T47D (cell line): ENCODE measurements around the gene CFAP58.

ENCODE experiments used
- DNase-seq, 2 experiments: peaks; one replicate each; pipeline versions ENCODE4 v3.0.0 to v3.0.0-alpha.2; 2011 to 2012; ENCODE audit warnings: low read depth in 1 of 2, low spot score in 1 of 2
- JUND ChIP-seq: IDR thresholded peaks from 2 replicates; pipeline ENCODE4 v1.6.1; 2012; ENCODE audit warnings: low read depth
- in situ Hi-C: cut with HindIII; loops from 2 replicates; pipeline ENCODE4 v1.10.0; 2016; ENCODE audit warnings: low sequenced_read_pairs, low pct_unique_long_range_greater_than_20kb

Gene CFAP58

GRCh38 chr10:104415526-104416165 lies 62.0 kb downstream of the CFAP58 start:
- in situ Hi-C loops: no loop called here
- no peak for TF ChIP-seq JUND
- DNase-seq: no peak

DNA sequence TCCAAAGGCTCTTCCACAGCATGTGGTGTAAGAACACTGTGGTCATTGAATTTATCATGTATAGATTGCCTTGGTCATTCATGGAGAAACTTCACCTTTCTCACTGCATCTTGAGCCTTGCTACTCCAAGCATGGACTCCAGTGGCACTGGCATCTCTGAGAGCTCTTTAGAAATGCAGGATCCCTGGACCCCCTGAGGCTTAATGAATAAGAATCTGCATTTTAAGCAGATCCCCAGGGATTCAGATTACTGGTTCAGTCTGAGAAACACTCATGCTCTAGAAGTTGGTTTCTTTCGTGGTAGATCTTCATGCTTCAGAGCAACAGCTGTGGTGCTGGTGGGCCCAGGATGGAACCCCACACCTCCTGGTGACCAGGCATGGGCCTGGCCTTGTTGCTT lies 63.2 kb downstream of the CFAP58 start:
- no peak for TF ChIP-seq JUND
- in situ Hi-C loops: no loop called here
- no peak for DNase-seq

DNA sequence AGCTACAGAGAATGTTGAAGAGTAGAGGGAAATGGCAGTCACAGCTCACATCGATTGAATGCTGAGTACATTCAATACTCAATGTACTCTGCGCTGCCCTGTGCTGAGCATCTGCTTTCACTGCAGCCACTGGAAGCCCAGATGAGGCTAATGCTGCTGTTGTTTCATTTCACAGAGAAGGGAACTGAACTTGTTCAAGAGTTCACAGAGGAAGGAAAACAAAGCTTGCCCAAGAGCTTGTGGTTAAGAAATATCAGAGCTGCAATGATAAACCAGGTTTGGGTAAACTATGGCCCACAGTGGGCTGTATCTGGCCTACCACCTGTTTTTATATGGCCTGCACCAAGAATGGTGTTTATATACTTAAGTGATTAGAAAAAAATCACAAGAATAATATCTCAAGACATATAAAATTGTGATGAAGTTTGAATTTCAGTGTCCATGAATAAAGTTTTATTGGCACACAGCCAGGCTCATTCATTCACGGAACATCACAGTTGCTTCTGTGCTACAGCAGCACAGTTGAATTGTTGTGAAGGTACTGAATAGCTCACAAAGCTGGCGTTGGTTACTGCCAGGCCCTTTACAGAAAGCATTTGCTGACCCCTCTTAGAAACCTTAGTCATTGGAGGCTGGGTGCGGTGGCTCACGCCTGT lies 64.1 kb downstream of the CFAP58 start:
- no peak for DNase-seq
- in situ Hi-C loops: no loop called here
- no peak for TF ChIP-seq JUND

DNA sequence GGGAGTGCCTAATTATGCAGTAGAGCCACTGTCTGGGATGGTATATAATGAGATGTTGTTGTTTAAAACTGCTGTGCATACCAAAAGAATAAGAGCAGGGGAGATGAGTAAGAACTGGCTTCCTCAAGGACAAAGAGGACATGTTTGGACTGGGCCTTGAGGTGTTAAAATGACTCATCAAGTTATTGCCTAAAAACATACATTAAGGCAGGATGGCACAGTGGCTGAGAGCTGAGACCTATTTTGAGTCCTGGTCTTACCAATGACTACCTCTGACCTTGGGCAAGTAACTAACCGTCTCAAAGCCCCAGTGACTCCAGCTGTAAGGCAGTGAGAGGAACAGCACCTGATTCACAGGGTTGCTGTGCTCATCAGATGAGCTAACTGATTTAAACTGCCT lies 71.1 kb downstream of the CFAP58 start:
- DNase-seq: no peak
- in situ Hi-C loops: no loop called here
- no peak for TF ChIP-seq JUND

DNA sequence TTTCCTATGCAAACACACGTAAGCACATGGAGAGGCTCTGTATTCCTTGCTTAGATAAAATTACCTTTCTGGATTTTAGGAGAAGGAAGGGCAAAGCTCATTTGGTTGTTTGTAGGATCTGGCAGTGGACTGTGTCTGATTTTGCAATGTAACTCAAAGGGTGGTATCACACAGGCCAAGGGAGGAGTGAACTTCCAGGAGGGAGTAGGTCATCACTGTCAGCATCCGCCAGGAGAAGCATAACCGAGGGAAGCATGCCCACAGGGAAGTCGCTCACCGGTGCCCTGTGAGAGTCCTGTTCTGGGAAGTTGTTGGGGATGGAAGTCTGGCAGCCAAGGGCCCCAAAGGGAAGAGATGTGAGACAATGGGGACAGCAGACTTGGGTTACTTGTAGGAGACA lies 74.4 kb downstream of the CFAP58 start:
- in situ Hi-C loops: no loop called here
- TF ChIP-seq JUND: no peak
- no peak for DNase-seq

DNA sequence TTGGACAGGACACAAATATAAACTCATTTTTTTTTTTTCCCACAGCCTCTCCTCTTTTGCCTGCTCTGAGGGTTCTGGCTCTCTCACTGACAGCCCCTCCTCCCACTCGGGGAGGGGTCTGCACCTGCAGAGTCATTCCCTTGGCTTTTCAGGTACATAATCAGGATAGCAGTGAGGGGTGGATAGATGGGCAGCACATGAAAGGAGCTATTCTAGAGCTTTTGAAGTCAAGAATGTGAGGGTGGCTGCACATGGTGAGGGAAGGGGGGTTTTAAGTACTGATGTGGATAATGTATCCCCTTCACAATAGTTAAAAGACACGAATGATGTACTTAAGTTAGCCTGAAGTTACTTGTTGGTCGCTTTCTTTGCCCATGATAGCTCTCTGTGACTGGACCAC lies 76.2 kb downstream of the CFAP58 start:
- no peak for TF ChIP-seq JUND
- in situ Hi-C loops: no loop called here
- DNase-seq: no peak

- in situ Hi-C loops: no loop called here
- no peak for DNase-seq
- TF ChIP-seq JUND: no peak
Measured at GRCh38 chr10:104430360-104430759, 76.7 kb downstream of the CFAP58 start.

- DNase-seq: no peak
- no peak for TF ChIP-seq JUND
- in situ Hi-C loops: no loop called here
Measured at GRCh38 chr10:104433669-104434068, 80.0 kb downstream of the CFAP58 start.

GRCh38 chr10:104434601-104435000 lies 81.0 kb downstream of the CFAP58 start:
- no peak for TF ChIP-seq JUND
- in situ Hi-C loops: no loop called here
- DNase-seq: no peak

- in situ Hi-C loops: no loop called here
- no peak for DNase-seq
- no peak for TF ChIP-seq JUND
Measured at GRCh38 chr10:104435822-104436221, 82.2 kb downstream of the CFAP58 start.

DNA sequence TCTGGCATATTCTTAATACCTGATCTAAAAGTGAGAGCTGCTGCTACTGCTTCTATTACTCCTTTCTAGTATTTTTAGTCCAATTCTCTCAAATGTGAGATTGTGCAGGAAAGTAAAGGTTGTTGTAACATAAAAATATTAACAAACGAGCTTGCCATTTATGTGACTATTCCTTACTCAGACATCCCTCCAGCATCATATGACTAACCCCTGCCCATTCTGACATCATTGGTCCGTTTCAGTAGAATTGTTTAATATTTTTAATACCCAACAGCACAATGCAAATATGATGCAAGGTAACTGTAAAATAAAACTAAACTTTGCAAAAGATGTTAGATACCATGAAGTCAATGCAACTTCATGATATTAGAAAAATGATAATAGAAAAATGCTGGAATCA lies 83.6 kb downstream of the CFAP58 start:
- in situ Hi-C loops: no loop called here
- no peak for TF ChIP-seq JUND
- no peak for DNase-seq

- DNase-seq: no peak
- TF ChIP-seq JUND: no peak
- in situ Hi-C loops: no loop called here
Measured at GRCh38 chr10:104440221-104440620, 86.6 kb downstream of the CFAP58 start.

GRCh38 chr10:104441329-104442000 lies 87.8 kb downstream of the CFAP58 start:
- TF ChIP-seq JUND: no peak
- in situ Hi-C loops: no loop called here
- DNase-seq: no peak

GRCh38 chr10:104445359-104445758 lies 91.7 kb downstream of the CFAP58 start:
- in situ Hi-C loops: no loop called here

More at GRCh38 chr10:104445359-104445758, 91.7 kb downstream of the CFAP58 start:
- TF ChIP-seq JUND: no peak
- no peak for DNase-seq
